Neural cell (in vitro differentiated cells): ENCODE measurements around the gene WBP1. TPM values are rescaled to one million over a fixed set of nuclear protein-coding genes. Genes with fewer than 3 reads are reported as not detected.

Experiments used
- H2AFZ ChIP-seq: fragments of 200-600, 300-800 bp; sonication (generic), shearing (Covaris generic); 2 replicates; pipeline ENCODE4 v1.6.0; 2014; ENCODE audit warnings: low read depth, mild to moderate bottlenecking, antibody characterized with exemption, low read length, moderate library complexity
- H3F3A ChIP-seq: fragments of 200-600 bp; shearing (Covaris generic); 2 replicates; pipeline ENCODE4 v1.6.1; 2016; ENCODE audit warnings: mild to moderate bottlenecking, moderate library complexity, mixed read lengths, antibody characterized with exemption, low read length; ENCODE audit not compliant: insufficient read depth, poor library complexity, severe bottlenecking
- H3K27ac ChIP-seq: fragments of 200-600, 300-800 bp; sonication (generic), shearing (Covaris generic); 2 replicates; pipeline ENCODE4 v1.5.1; 2014; ENCODE audit warnings: mild to moderate bottlenecking, low read length, moderate library complexity
- H3K27me3 ChIP-seq: fragments of 300-800, 200-600 bp; sonication (generic), shearing (Covaris generic); 2 replicates; pipeline ENCODE4 v1.6.0; 2014; ENCODE audit warnings: mild to moderate bottlenecking, low read depth, low read length, moderate library complexity; ENCODE audit not compliant: insufficient read depth
- H3K36me3 ChIP-seq: fragments of 300-800, 200-600 bp; sonication (generic), shearing (Covaris generic); 2 replicates; pipeline ENCODE4 v1.5.1; 2014; ENCODE audit warnings: mild to moderate bottlenecking, antibody characterized with exemption, low read length, moderate library complexity; ENCODE audit not compliant: insufficient read depth
- H3K4me2 ChIP-seq: fragments of 300-800, 200-600 bp; sonication (generic), shearing (Covaris generic); 2 replicates; pipeline ENCODE4 v1.6.0; 2014; ENCODE audit warnings: mild to moderate bottlenecking, low read length
- H3K4me3 ChIP-seq: fragments of 300-800, 200-600 bp; sonication (generic), shearing (Covaris generic); 2 replicates; pipeline ENCODE4 v1.5.1; 2014; ENCODE audit warnings: mild to moderate bottlenecking, low read length, moderate library complexity
- H3K79me2 ChIP-seq: fragments of 200-600 bp; shearing (Covaris generic); replicated peaks from 2 replicates; pipeline ENCODE4 v1.6.0; 2014; ENCODE audit warnings: mild to moderate bottlenecking, low read length, moderate library complexity; ENCODE audit not compliant: insufficient read depth
- H3K9ac ChIP-seq: fragments of 300-800, 200-600 bp; sonication (generic), shearing (Covaris generic); 2 replicates; pipeline ENCODE4 v1.6.1; 2016; ENCODE audit warnings: mild to moderate bottlenecking, low read length, mixed read lengths
- H3K9me2 ChIP-seq: fragments of 200-600 bp; shearing (Covaris generic); 2 replicates; pipeline ENCODE4 v1.6.1; 2016; ENCODE audit warnings: mild to moderate bottlenecking, low read length, mixed read lengths; ENCODE audit not compliant: insufficient read depth
- H3K9me3 ChIP-seq: fragments of 200-600, 300-800 bp; sonication (generic), shearing (Covaris generic); 2 replicates; pipeline ENCODE4 v1.6.1; 2016; ENCODE audit warnings: mild to moderate bottlenecking, mixed run types, low read length, moderate library complexity, mixed read lengths
- H4K20me1 ChIP-seq: fragments of 200-600 bp; shearing (Covaris generic); 2 replicates; pipeline ENCODE4 v1.6.1; 2016; ENCODE audit warnings: mild to moderate bottlenecking, mixed run types; ENCODE audit not compliant: insufficient read depth
- CTCF ChIP-seq: fragments of 450-650 bp; IDR thresholded peaks from 2 replicates; pipeline ENCODE4 v1.5.1; 2014; ENCODE audit warnings: antibody characterized with exemption, mild to moderate bottlenecking, moderate library complexity; ENCODE audit not compliant: poor library complexity, severe bottlenecking
- EP300 ChIP-seq: fragments of 450-650 bp; conservative IDR thresholded peaks from 2 replicates; pipeline ENCODE4 v1.6.1; 2014; ENCODE audit warnings: antibody characterized with exemption, mild to moderate bottlenecking, moderate library complexity; ENCODE audit not compliant: poor library complexity, severe bottlenecking
- EZH2 ChIP-seq: fragments of 200-600, 300-800 bp; shearing (Covaris generic), sonication (generic); IDR thresholded peaks from 2 replicates; pipeline ENCODE4 v1.6.1; 2014; ENCODE audit warnings: antibody characterized with exemption, low read length, borderline replicate concordance, mild to moderate bottlenecking; ENCODE audit not compliant: insufficient read depth, poor library complexity, severe bottlenecking
- MXI1 ChIP-seq: fragments of 450-650 bp; conservative IDR thresholded peaks from 2 replicates; pipeline ENCODE4 v1.6.1; 2014; ENCODE audit warnings: antibody characterized with exemption, mild to moderate bottlenecking; ENCODE audit not compliant: poor library complexity, severe bottlenecking
- POLR2AphosphoS5 ChIP-seq: IDR thresholded peaks from 2 replicates; pipeline ENCODE4 v1.6.1; 2012
- RAD21 ChIP-seq: fragments of 450-650 bp; conservative IDR thresholded peaks from 2 replicates; pipeline ENCODE4 v1.6.1; 2014; ENCODE audit warnings: antibody characterized with exemption, mild to moderate bottlenecking, moderate library complexity
- REST ChIP-seq: IDR thresholded peaks from 2 replicates; pipeline ENCODE4 v1.6.1; 2012; ENCODE audit warnings: borderline replicate concordance
- SMC3 ChIP-seq: fragments of 450-650 bp; conservative IDR thresholded peaks from 2 replicates; pipeline ENCODE4 v1.6.1; 2014; ENCODE audit warnings: antibody characterized with exemption, mild to moderate bottlenecking, moderate library complexity; ENCODE audit not compliant: poor library complexity
- TAF1 ChIP-seq: IDR thresholded peaks from 2 replicates; pipeline ENCODE4 v1.6.1; 2012; ENCODE audit warnings: low read depth
- polyA plus RNA-seq: library from polyadenylated mRNA; depleted of rRNA; stranded (reverse); fragments of >200 nt; gene quantifications from 2 replicates; pipeline ENCODE4 v1.2.3, GENCODE V29; 2014

The WBP1 gene
- polyA plus RNA-seq, 1 donor from 2014 or later, result 220 TPM

GRCh38 chr2:74481431-74481830, 23.2 kb downstream of the WBP1 start:
- Histone ChIP-seq H3K27me3 (no peaks in the 10 kb centered on the region), H4K20me1 (no peaks in the 10 kb centered on the region), H3K4me3 (peak overlapping the region; percentile 100), H3K9me3 (no peaks in the 10 kb centered on the region), H3K9ac (peak overlapping the region; percentile 94), H3K36me3 (peaks cover 3% of the 10 kb centered on the region), H3K79me2 (peaks cover 26% of the 10 kb centered on the region), H3F3A (no peaks in the 10 kb centered on the region), H3K9me2 (no peaks in the 10 kb centered on the region), H3K27ac (peak overlapping the region; percentile 87), H2AFZ (no peak overlapping the region), H3K4me2 (peak overlapping the region; percentile 84)
- TF ChIP-seq SMC3, result no peak
- TF ChIP-seq RAD21, result no peak
- TF ChIP-seq MXI1, result no peak
- no peak for TF ChIP-seq EZH2
- no peak for TF ChIP-seq CTCF
- TF ChIP-seq EP300, result no peak
- no peak for TF ChIP-seq REST
- TF ChIP-seq POLR2AphosphoS5, result no peak
- no peak for TF ChIP-seq TAF1

GRCh38 chr2:74481961-74482800, 23.9 kb downstream of the WBP1 start:
- Histone ChIP-seq H4K20me1 (no peaks in the 10 kb centered on the region), H3K79me2 (peaks cover 26% of the 10 kb centered on the region), H3K4me3 (peak overlapping the region; percentile 100), H3K4me2 (peak overlapping the region; percentile 84), H3K36me3 (peaks cover 3% of the 10 kb centered on the region), H2AFZ (peak overlapping the region; percentile 69), H3K9ac (peak overlapping the region; percentile 94), H3F3A (no peaks in the 10 kb centered on the region), H3K27ac (peak overlapping the region; percentile 87), H3K9me3 (no peaks in the 10 kb centered on the region), H3K9me2 (no peaks in the 10 kb centered on the region), H3K27me3 (no peaks in the 10 kb centered on the region)
- no peak for TF ChIP-seq CTCF
- no peak for TF ChIP-seq TAF1
- no peak for TF ChIP-seq REST
- no peak for TF ChIP-seq EP300
- no peak for TF ChIP-seq SMC3
- no peak for TF ChIP-seq EZH2
- no peak for TF ChIP-seq MXI1
